CD4-positive, CD25-positive, alpha-beta regulatory T cell (primary cell): ENCODE measurements around the gene SNX32. TPM values are rescaled to one million over a fixed set of nuclear protein-coding genes. Genes with fewer than 3 reads are reported as not detected.

Experiments
- ATAC-seq, 2 donors: fragments of 150-1000 bp; cut with Tn5 transposase; one replicate each; pipeline ENCODE4 v1.10.0; 2021; ENCODE audit warnings: low read depth in 2 of 2, moderate number of reproducible peaks in 2 of 2, moderate library complexity in 1 of 2
- DNase-seq, 3 donors: peaks; one replicate each; pipeline versions ENCODE4 v3.0.0 to v3.0.0-alpha.2; 2012 to 2022; ENCODE audit warnings: mixed read lengths in 1 of 3
- H3K27ac ChIP-seq: one replicate; pipeline ENCODE4 v1.7.0; 2013; ENCODE audit warnings: mild to moderate bottlenecking, low read length; ENCODE audit not compliant: insufficient read depth, poor library complexity, severe bottlenecking
- H3K27me3 ChIP-seq: one replicate; pipeline ENCODE4 v1.7.0; 2013; ENCODE audit warnings: low read length; ENCODE audit not compliant: control insufficient read depth, insufficient read depth
- H3K36me3 ChIP-seq: one replicate; pipeline ENCODE4 v1.7.0; 2013; ENCODE audit warnings: mild to moderate bottlenecking, low read length, moderate library complexity; ENCODE audit not compliant: control insufficient read depth, insufficient read depth
- H3K4me1 ChIP-seq: 2 replicates; pipeline ENCODE4 v1.7.0; 2013; ENCODE audit warnings: mild to moderate bottlenecking, low read length; ENCODE audit not compliant: insufficient read depth, control insufficient read depth, poor library complexity, severe bottlenecking
- H3K4me3 ChIP-seq: one replicate; pipeline ENCODE4 v1.7.0; 2013; ENCODE audit warnings: low read depth, mild to moderate bottlenecking, low read length, moderate library complexity
- H3K9me3 ChIP-seq, 2 experiments: 1 replicate in 1 of 2; 2 replicates in 1 of 2; pipeline ENCODE4 v1.7.0; 2013; ENCODE audit warnings: low read length in 2 of 2, mild to moderate bottlenecking in 1 of 2, moderate library complexity in 1 of 2; ENCODE audit not compliant: control insufficient read depth in 2 of 2
- H3K27ac Mint-ChIP-seq, 3 donors: one replicate each; pipeline ENCODE4 v1.8.0; 2020 to 2022; ENCODE audit warnings: mild to moderate bottlenecking in 3 of 3, mixed read lengths in 3 of 3, moderate library complexity in 2 of 3
- H3K27me3 Mint-ChIP-seq: one replicate; pipeline ENCODE4 v1.8.0; 2022; ENCODE audit warnings: mild to moderate bottlenecking, mixed read lengths
- H3K36me3 Mint-ChIP-seq: one replicate; pipeline ENCODE4 v1.8.0; 2020; ENCODE audit warnings: mixed read lengths
- H3K4me1 Mint-ChIP-seq, 4 donors: one replicate each; pipeline ENCODE4 v1.8.0; 2020 to 2022; ENCODE audit warnings: mixed read lengths in 4 of 4, mild to moderate bottlenecking in 1 of 4
- H3K4me3 Mint-ChIP-seq, 4 donors: one replicate each; pipeline ENCODE4 v1.8.0; 2020 to 2022; ENCODE audit warnings: mild to moderate bottlenecking in 4 of 4, mixed read lengths in 4 of 4, moderate library complexity in 3 of 4
- H3K9me3 Mint-ChIP-seq, 7 donors: one replicate each; pipeline ENCODE4 v1.8.0; 2020 to 2022; ENCODE audit warnings: mixed read lengths in 7 of 7, mild to moderate bottlenecking in 3 of 7, moderate library complexity in 2 of 7
- polyA plus RNA-seq, 4 donors: library from polyadenylated mRNA; unstranded; fragments of 300-500 nt; fragmentation: Illumina TruSeq; gene quantifications; one replicate each; pipeline ENCODE4 v1.2.3, GENCODE V29; 2021
- total RNA-seq: library from RNA; stranded (reverse); gene quantifications from one replicate; pipeline ENCODE4 v1.2.3, GENCODE V29; 2022

SNX32 gene
- total and polyA plus RNA-seq, 5 donors from 2014 or later = 0.32 to 1.3 (median 0.44) TPM

GRCh38 chr11:65802841-65803240, 30.9 kb upstream of the SNX32 start:
- Histone ChIP-seq H3K36me3 (no peaks in the 10 kb centered on the region), H3K4me1 (no peaks in the 10 kb centered on the region), H3K27me3 (peaks cover 7% of the 10 kb centered on the region), H3K9me3 (no peaks in the 10 kb centered on the region), H3K27ac (no peak overlapping the region), H3K4me3 (no peak overlapping the region)
- Mint-ChIP-seq H3K36me3 (no peaks in the 10 kb centered on the region), H3K4me1 (peaks cover 0 to 2% (median 0%) of the 10 kb centered on the region in 4 donors), H3K9me3 (peaks cover 0 to 4% (median 0%) of the 10 kb centered on the region in 7 donors), H3K27ac (no peak overlapping the region), H3K27me3 (peaks cover 17% of the 10 kb centered on the region), H3K4me3 (no peak overlapping the region)
- ATAC-seq = no peak
- DNase-seq = no peak

GRCh38 chr11:65803797-65804492, 29.8 kb upstream of the SNX32 start:
- Mint-ChIP-seq H3K4me3 (no peak overlapping the region), H3K36me3 (no peaks in the 10 kb centered on the region), H3K27me3 (peaks cover 14% of the 10 kb centered on the region), H3K27ac (no peak overlapping the region), H3K9me3 (peaks cover 0 to under 1% (median 0%) of the 10 kb centered on the region in 7 donors), H3K4me1 (peaks cover 0 to under 1% (median 0%) of the 10 kb centered on the region in 4 donors)
- no peak overlapping the region for H3K27ac ChIP-seq
- ATAC-seq = no peak
- no peak overlapping the region for H3K4me3 ChIP-seq
- H3K9me3 ChIP-seq = no peaks in the 10 kb centered on the region
- no peaks in the 10 kb centered on the region for H3K4me1 ChIP-seq
- H3K27me3 ChIP-seq = peaks cover 5% of the 10 kb centered on the region
- H3K36me3 ChIP-seq = no peaks in the 10 kb centered on the region
- no peak for DNase-seq

- no peaks in the 10 kb centered on the region for H3K36me3 Mint-ChIP-seq
- no peak overlapping the region for H3K27ac Mint-ChIP-seq
- no peaks in the 10 kb centered on the region for H3K4me1 ChIP-seq
- DNase-seq (no peak), ATAC-seq (no peak)
- H3K27ac ChIP-seq = no peak overlapping the region
- peaks cover 18% of the 10 kb centered on the region for H3K27me3 Mint-ChIP-seq
- H3K4me1 Mint-ChIP-seq = peaks cover 0 to 4% (median 0%) of the 10 kb centered on the region in 4 donors
- no peaks in the 10 kb centered on the region for H3K9me3 ChIP-seq
- H3K4me3 ChIP-seq = no peak overlapping the region
- H3K36me3 ChIP-seq = no peaks in the 10 kb centered on the region
- no peaks in the 10 kb centered on the region for H3K27me3 ChIP-seq
- no peak overlapping the region for H3K4me3 Mint-ChIP-seq
- H3K9me3 Mint-ChIP-seq = no peaks in the 10 kb centered on the region
These were observed 26.8 kb upstream of the SNX32 start for GRCh38 chr11:65806979-65807378.

- Histone ChIP-seq H3K4me3 (no peak overlapping the region), H3K9me3 (no peaks in the 10 kb centered on the region), H3K27ac (no peak overlapping the region), H3K4me1 (no peaks in the 10 kb centered on the region), H3K27me3 (no peaks in the 10 kb centered on the region), H3K36me3 (no peaks in the 10 kb centered on the region)
- H3K9me3 Mint-ChIP-seq = no peaks in the 10 kb centered on the region
- ATAC-seq (no peak), DNase-seq (no peak)
- H3K4me1 Mint-ChIP-seq = peaks cover 0 to 6% (median 0%) of the 10 kb centered on the region in 4 donors
- H3K27ac Mint-ChIP-seq = peak overlapping the region in 1 of 3 donors; percentile 30
- no peak overlapping the region for H3K4me3 Mint-ChIP-seq
- no peaks in the 10 kb centered on the region for H3K36me3 Mint-ChIP-seq
- peaks cover 20% of the 10 kb centered on the region for H3K27me3 Mint-ChIP-seq
These were observed 24.9 kb upstream of the SNX32 start for GRCh38 chr11:65808744-65809341.

- ATAC-seq (no peak), DNase-seq (no peak)
- Mint-ChIP-seq H3K27ac (no peak overlapping the region), H3K4me1 (peaks cover 0 to 7% (median 0%) of the 10 kb centered on the region in 4 donors), H3K36me3 (no peaks in the 10 kb centered on the region), H3K9me3 (no peaks in the 10 kb centered on the region), H3K27me3 (peaks cover 25% of the 10 kb centered on the region), H3K4me3 (no peak overlapping the region)
- no peaks in the 10 kb centered on the region for H3K9me3 ChIP-seq
- H3K27ac ChIP-seq = no peak overlapping the region
- H3K36me3 ChIP-seq = no peaks in the 10 kb centered on the region
- H3K4me1 ChIP-seq = no peaks in the 10 kb centered on the region
- H3K27me3 ChIP-seq = no peaks in the 10 kb centered on the region
- no peak overlapping the region for H3K4me3 ChIP-seq
These were observed 24.3 kb upstream of the SNX32 start for GRCh38 chr11:65809496-65809895.

DNA sequence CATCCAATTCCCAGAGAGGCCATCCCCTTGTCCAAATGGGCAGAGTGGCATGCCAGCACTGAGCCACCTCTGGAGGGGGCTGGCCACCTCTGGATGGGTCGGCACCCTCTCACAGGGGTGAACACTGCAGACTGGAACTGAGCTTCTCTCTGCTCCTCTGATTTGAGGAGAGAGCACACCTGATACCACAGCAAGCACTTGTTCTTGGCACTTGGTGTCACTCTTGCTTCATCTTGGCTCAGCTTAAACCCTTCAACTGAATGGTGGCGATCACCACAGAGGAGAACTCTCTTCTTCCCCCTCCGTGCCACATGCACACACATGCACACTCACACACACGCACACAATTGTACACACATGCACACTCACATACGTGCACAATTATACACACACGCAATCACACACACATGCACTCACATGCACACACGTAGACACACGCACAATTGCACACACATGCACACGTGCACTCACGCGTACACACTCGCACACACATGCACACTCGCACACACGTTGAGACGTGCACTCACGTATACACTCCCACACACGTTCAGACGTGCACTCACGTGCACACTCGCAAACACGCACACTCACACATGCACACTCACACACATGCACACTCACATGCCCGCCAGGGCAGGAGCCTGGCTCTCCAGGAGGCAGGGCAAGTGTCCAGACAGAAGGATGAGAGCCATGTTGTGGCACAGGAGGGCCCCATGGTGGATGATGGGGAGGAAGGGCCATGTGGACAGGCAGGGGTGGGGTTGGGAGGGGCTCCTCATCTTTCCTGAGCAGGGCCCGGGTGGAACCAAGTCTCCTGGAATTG, 23.5 kb upstream of the SNX32 start:
- Mint-ChIP-seq H3K4me3 (peak overlapping the region in 1 of 4 donors; percentile 38), H3K27ac (peak overlapping the region in 1 of 3 donors; percentile 80)
- no peaks in the 10 kb centered on the region for H3K36me3 ChIP-seq

GRCh38 chr11:65811764-65812475, 21.8 kb upstream of the SNX32 start:
- Histone ChIP-seq H3K27me3 (no peaks in the 10 kb centered on the region), H3K4me1 (peaks cover 1% of the 10 kb centered on the region), H3K4me3 (no peak overlapping the region), H3K9me3 (no peaks in the 10 kb centered on the region), H3K27ac (no peak overlapping the region), H3K36me3 (no peaks in the 10 kb centered on the region)
- no peak for DNase-seq
- H3K27me3 Mint-ChIP-seq = peaks cover 21% of the 10 kb centered on the region
- no peaks in the 10 kb centered on the region for H3K9me3 Mint-ChIP-seq
- H3K36me3 Mint-ChIP-seq = no peaks in the 10 kb centered on the region
- no peak overlapping the region for H3K27ac Mint-ChIP-seq
- H3K4me1 Mint-ChIP-seq = peaks cover 0 to 15% (median 2%) of the 10 kb centered on the region in 4 donors
- no peak for ATAC-seq
- no peak overlapping the region for H3K4me3 Mint-ChIP-seq

More for the DNA sequence above, 23.5 kb upstream of the SNX32 start:
- Mint-ChIP-seq H3K36me3 (no peaks in the 10 kb centered on the region), H3K27me3 (peaks cover 23% of the 10 kb centered on the region), H3K9me3 (no peaks in the 10 kb centered on the region), H3K4me1 (peaks cover 0 to 7% (median 0%) of the 10 kb centered on the region in 4 donors)
- ATAC-seq (peak; percentile 55 to 70), DNase-seq (peak in 1 of 3 donors; percentile 51)
- H3K9me3 ChIP-seq = no peaks in the 10 kb centered on the region
- no peak overlapping the region for H3K27ac ChIP-seq
- no peak overlapping the region for H3K4me3 ChIP-seq
- H3K4me1 ChIP-seq = no peaks in the 10 kb centered on the region
- no peaks in the 10 kb centered on the region for H3K27me3 ChIP-seq
